AG04450 (cell line): ENCODE data around the gene RBP3. TPM values are rescaled to one million over a fixed set of nuclear protein-coding genes. Genes with fewer than 3 reads are reported as not detected.

ENCODE experiments used
- CTCF ChIA-PET: fragments of 300-600, 350-600 bp; formaldehyde crosslinking; extraction: SDS; loops from one replicate; lab custom pipeline; 2022; ENCODE audit warnings: antibody characterized with exemption, inconsistent platforms; lab: Charles Lee
- POLR2A ChIA-PET: fragments of 350-600 bp; formaldehyde crosslinking; extraction: SDS; loops from one replicate; lab custom pipeline; 2021; ENCODE audit warnings: antibody characterized with exemption, inconsistent platforms; lab: Yijun Ruan, JAX
- DNase-seq: peaks from one replicate; pipeline ENCODE4 v3.0.0-alpha.2; 2011; ENCODE audit warnings: low read depth, low spot score
- H3K27ac ChIP-seq: one replicate; pipeline ENCODE4 v1.5.1; 2012; ENCODE audit warnings: low read depth, low read length, control low read depth
- H3K27me3 ChIP-seq: one replicate; pipeline ENCODE4 v1.6.0; 2012; ENCODE audit warnings: low read length; ENCODE audit not compliant: control insufficient read depth, insufficient read depth
- H3K4me3 ChIP-seq: 2 replicates; pipeline ENCODE4 v1.5.1; 2011; ENCODE audit warnings: mild to moderate bottlenecking, low read depth, low read length, control low read depth
- H3K9me3 ChIP-seq: 2 replicates; pipeline ENCODE4 v1.5.1; 2012; ENCODE audit warnings: low read length; ENCODE audit not compliant: control insufficient read depth, insufficient read depth
- polyA plus RNA-seq: library from polyadenylated mRNA; depleted of rRNA; stranded (reverse); fragments of >200 nt; gene quantifications from 2 replicates; pipeline ENCODE4 v1.2.3, GENCODE V29; 2011
- TF ChIP-seq, protein P1 (sequence below): IDR thresholded peaks from 2 replicates; pipeline ENCODE4 v1.5.1; 2011; ENCODE audit warnings: low read depth, low read length, control low read depth, inconsistent platforms

Gene RBP3
- polyA plus RNA-seq, 1 experiment, result not detected

DNA sequence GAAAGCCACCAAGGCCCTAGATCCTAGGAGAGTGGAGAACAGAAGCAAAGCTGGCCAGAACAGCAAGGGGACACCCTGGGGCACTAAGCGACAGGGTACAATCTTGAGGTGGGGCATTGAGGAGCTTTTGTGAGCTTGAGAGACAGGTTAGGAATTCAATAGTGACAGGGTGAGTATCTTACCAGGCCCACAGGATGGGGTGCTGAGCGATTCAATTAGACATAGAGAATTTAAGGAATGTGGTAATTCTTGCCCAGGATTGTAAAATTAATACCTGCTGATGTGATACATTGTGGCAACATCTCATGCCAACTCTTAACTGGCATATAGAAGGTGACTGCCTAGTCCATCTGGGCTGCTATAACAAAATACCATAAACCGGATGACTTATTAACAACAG is 14.0 kb downstream of the RBP3 start:
- H3K4me3 ChIP-seq, result no peak overlapping the region
- DNase-seq, result no peak
- H3K9me3 ChIP-seq, result no peaks in the 10 kb centered on the region
- no peak overlapping the region for H3K27ac ChIP-seq
- H3K27me3 ChIP-seq, result peaks cover 27% of the 10 kb centered on the region
- ChIA-PET CTCF (interaction anchor here (0.5 to 2.4 kb wide), 11 partner anchors 8 to 368 kb away, joined by 3 to 9 read pairs (median 4); no protein-coding TSS in a partner anchor), POLR2A (no interaction called here)
- TF ChIP-seq, protein P1, sequence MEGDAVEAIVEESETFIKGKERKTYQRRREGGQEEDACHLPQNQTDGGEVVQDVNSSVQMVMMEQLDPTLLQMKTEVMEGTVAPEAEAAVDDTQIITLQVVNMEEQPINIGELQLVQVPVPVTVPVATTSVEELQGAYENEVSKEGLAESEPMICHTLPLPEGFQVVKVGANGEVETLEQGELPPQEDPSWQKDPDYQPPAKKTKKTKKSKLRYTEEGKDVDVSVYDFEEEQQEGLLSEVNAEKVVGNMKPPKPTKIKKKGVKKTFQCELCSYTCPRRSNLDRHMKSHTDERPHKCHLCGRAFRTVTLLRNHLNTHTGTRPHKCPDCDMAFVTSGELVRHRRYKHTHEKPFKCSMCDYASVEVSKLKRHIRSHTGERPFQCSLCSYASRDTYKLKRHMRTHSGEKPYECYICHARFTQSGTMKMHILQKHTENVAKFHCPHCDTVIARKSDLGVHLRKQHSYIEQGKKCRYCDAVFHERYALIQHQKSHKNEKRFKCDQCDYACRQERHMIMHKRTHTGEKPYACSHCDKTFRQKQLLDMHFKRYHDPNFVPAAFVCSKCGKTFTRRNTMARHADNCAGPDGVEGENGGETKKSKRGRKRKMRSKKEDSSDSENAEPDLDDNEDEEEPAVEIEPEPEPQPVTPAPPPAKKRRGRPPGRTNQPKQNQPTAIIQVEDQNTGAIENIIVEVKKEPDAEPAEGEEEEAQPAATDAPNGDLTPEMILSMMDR, result no peak

DNA sequence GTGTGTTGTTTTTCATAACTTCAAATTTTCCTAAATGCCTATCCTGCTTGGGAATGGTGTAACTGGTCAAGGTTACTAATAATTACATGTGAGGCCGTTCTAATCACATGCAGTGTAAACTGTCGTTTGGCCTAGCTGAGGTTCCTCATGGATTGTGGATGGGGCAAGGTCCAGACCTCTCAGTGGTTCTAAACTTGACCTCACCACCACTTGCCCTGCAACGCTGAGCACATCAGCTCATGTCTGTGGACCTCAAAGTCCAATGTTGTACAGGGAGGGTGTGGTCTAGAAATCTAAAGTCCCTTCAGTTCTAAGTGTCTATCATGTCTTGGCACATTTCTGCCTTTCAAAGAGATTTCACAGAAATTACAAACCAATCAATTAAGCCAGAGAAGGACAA is 15.6 kb downstream of the RBP3 start:
- no peaks in the 10 kb centered on the region for H3K9me3 ChIP-seq
- CTCF ChIA-PET, result interaction anchor here (1.4 to 1.9 kb wide), 2 partner anchors 11 to 23 kb away, joined by 4 to 5 read pairs; no protein-coding TSS in a partner anchor
- POLR2A ChIA-PET, result no interaction called here
- H3K4me3 ChIP-seq, result no peak overlapping the region
- TF ChIP-seq, protein P1, result no peak
- H3K27me3 ChIP-seq, result peaks cover 21% of the 10 kb centered on the region
- no peak overlapping the region for H3K27ac ChIP-seq
- DNase-seq, result no peak

DNA sequence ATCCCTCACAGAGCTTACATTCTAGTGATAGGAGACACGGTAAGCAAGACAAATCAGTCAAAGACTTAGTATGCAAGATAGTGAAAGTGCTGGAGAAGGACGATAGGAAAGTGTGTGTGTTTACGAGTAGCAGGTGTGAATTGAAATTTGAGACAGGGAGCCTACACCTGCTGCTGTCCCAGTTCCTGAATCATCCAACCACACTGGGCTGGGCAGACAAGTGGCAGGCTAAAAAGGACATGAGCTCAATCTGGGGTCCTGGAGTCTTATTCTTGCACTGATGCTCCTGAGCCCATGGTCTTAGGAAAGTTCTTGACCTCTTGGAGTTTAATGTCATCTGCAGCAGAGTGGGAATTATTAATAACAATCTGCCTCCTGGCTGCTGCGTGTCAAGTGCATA is 16.2 kb downstream of the RBP3 start:
- no peaks in the 10 kb centered on the region for H3K9me3 ChIP-seq
- ChIA-PET POLR2A (no interaction called here), CTCF (interaction anchor here (1.9 kb wide), 1 partner anchor 11 kb away, joined by 4 read pairs; no protein-coding TSS in a partner anchor)
- H3K27me3 ChIP-seq, result peaks cover 23% of the 10 kb centered on the region
- TF ChIP-seq, protein P1, result no peak
- H3K4me3 ChIP-seq, result no peak overlapping the region
- no peak for DNase-seq
- no peak overlapping the region for H3K27ac ChIP-seq

DNA sequence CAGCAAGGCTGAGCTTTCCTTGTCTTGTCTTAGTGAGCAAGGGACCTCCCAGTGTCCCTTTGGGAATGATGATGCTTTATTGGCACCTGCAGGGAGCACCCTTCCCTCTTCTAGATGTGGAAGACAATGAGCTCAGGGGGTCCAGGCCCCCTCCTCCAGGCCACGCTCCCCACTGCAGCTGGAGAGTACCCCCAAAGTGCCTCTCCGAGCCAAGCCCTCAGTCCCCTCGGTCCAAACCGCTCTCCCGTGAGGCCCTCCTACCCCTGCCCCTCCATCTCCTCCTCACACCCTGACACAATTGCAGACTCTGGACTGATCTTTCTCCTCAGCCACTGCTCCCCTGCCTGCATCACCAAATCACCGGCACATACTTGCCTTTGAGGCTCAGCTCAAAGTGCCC is 16.7 kb downstream of the RBP3 start:
- POLR2A ChIA-PET, result no interaction called here
- Histone ChIP-seq H3K4me3 (no peak overlapping the region), H3K27ac (no peak overlapping the region), H3K27me3 (peaks cover 24% of the 10 kb centered on the region), H3K9me3 (no peaks in the 10 kb centered on the region)
- CTCF ChIA-PET, result interaction anchor here (1.9 kb wide), 1 partner anchor 10 kb away, joined by 4 read pairs; no protein-coding TSS in a partner anchor
- TF ChIP-seq, protein P1, result no peak
- no peak for DNase-seq

DNA sequence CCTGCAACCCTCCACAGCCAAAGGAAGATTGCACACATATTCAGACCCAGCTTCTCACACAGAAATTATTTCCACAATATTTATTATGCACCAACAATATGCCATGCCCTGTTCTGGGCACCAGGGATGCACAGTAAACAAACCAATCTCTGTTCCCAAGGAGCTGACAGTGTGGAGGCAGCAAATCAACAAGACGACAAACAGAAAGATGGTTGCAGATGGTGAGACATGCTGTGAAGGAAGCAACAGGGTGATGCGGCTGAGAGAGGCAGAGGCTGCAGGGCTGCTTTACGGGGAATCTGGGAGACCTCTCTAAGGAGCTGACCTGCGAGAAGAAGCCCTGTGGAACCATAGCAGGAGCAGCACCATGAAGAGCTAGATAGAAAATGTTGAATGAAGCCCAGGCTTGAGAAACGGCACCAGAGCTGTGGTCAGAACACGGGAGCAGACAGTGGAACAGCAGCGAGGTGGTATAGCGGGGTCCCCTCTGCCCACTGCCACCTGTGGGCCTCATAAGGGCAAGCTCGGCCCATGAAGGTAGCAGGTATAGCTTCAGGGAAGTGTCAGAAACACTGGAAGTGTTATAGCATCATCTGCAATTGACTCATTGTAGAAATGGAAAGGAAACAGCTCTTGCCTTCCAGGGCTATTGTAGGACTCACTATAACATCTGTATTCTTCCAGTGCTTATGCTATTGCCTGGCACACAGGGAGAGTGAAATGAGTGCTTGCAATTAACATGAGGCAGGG is 17.4 kb downstream of the RBP3 start:
- Histone ChIP-seq H3K9me3 (no peaks in the 10 kb centered on the region), H3K27ac (no peak overlapping the region), H3K4me3 (no peak overlapping the region), H3K27me3 (peaks cover 24% of the 10 kb centered on the region)
- CTCF ChIA-PET, result interaction anchor here (1.9 kb wide), 1 partner anchor 9 kb away, joined by 4 read pairs; no protein-coding TSS in a partner anchor
- TF ChIP-seq, protein P1, result no peak
- POLR2A ChIA-PET, result no interaction called here
- no peak for DNase-seq
